SK-MEL-5 (cell line): ENCODE results near the gene ZNF592. TPM values are rescaled to one million over a fixed set of nuclear protein-coding genes. Genes with fewer than 3 reads are reported as not detected.

Experiments
- DNase-seq: peaks from one replicate; pipeline ENCODE4 v3.0.0-alpha.2; 2016; ENCODE audit warnings: low read depth, low spot score
- in situ Hi-C: cut with HindIII; loops from 2 replicates; pipeline ENCODE4 v1.10.0; 2016; ENCODE audit warnings: low sequenced_read_pairs, high pct_unique_total_duplicates, low pct_unique_long_range_greater_than_20kb
- total RNA-seq: library from RNA; depleted of rRNA; stranded (reverse); fragments of >200 nt; shearing (Covaris generic); gene quantifications from 2 replicates; pipeline ENCODE4 v1.2.3, GENCODE V29; 2014

Gene ZNF592
- total RNA-seq, 1 experiment from 2014 or later: 4.5 TPM

GRCh38 chr15:84816694-84817465 is 68.5 kb downstream of the ZNF592 start, which contains the start of gene ALPK3:
Gene ALPK3 (plus strand): TSS chr15:84817356. CDS start chr15:84817453, 97 bp downstream.
- DNase-seq: no peak

GRCh38 chr15:84817466-84818081 is 69.2 kb downstream of the ZNF592 start:
- in situ Hi-C loops: no loop called here
- no peak for DNase-seq

More at GRCh38 chr15:84816694-84817465, 68.5 kb downstream of the ZNF592 start, which contains the start of gene ALPK3:
- in situ Hi-C loops: no loop called here

- in situ Hi-C loops: no loop called here
- peak; percentile 19 for DNase-seq
These were observed 70.1 kb downstream of the ZNF592 start for GRCh38 chr15:84818261-84819131.

- DNase-seq: no peak
- in situ Hi-C loops: no loop called here
These were observed 70.9 kb downstream of the ZNF592 start for GRCh38 chr15:84819291-84819768.

- in situ Hi-C loops: no loop called here
- no peak for DNase-seq
These were observed 71.4 kb downstream of the ZNF592 start for GRCh38 chr15:84819791-84820190.

GRCh38 chr15:84821501-84822021 is 73.2 kb downstream of the ZNF592 start:
- DNase-seq: peak; percentile 47
- in situ Hi-C loops: no loop called here

GRCh38 chr15:84822653-84823281 is 74.4 kb downstream of the ZNF592 start:
- in situ Hi-C loops: no loop called here
- no peak for DNase-seq

- no peak for DNase-seq
- in situ Hi-C loops: no loop called here
These were observed 75.0 kb downstream of the ZNF592 start for GRCh38 chr15:84823282-84823878.

- in situ Hi-C loops: no loop called here
- DNase-seq: no peak
These were observed 76.0 kb downstream of the ZNF592 start for GRCh38 chr15:84824260-84825007.

- peak; percentile 65 for DNase-seq
These were observed 78.0 kb downstream of the ZNF592 start for GRCh38 chr15:84826369-84826823.

GRCh38 chr15:84827246-84827645 is 78.9 kb downstream of the ZNF592 start:
- no peak for DNase-seq
- in situ Hi-C loops: no loop called here

More at GRCh38 chr15:84826369-84826823, 78.0 kb downstream of the ZNF592 start:
- in situ Hi-C loops: no loop called here

GRCh38 chr15:84828086-84828908 is 79.9 kb downstream of the ZNF592 start:
- DNase-seq: no peak
- in situ Hi-C loops: no loop called here

- no peak for DNase-seq
- in situ Hi-C loops: no loop called here
These were observed 81.0 kb downstream of the ZNF592 start for GRCh38 chr15:84829428-84829827.

- in situ Hi-C loops: no loop called here
- no peak for DNase-seq
These were observed 81.6 kb downstream of the ZNF592 start for GRCh38 chr15:84830036-84830435.

GRCh38 chr15:84831028-84831427 is 82.6 kb downstream of the ZNF592 start:
- in situ Hi-C loops: no loop called here
- DNase-seq: no peak
